Tibial nerve (tissue), 4 donors: Measurements from ENCODE around the gene CRYBB1.

Source experiments
- CTCF ChIP-seq, 5 experiments: fragments of 200-600 bp in 3 of 5; fragments of 450-650 bp in 2 of 5; sonication (generic) in 3 of 5; IDR thresholded peaks; one replicate each; pipeline ENCODE4 v1.5.1; 2016 to 2019; ENCODE audit warnings: antibody characterized with exemption in 5 of 5, mild to moderate bottlenecking in 3 of 5, moderate library complexity in 2 of 5
- EP300 ChIP-seq, 2 donors: sonication (generic); formaldehyde crosslinking; IDR thresholded peaks; one replicate each; pipeline ENCODE4 v1.6.1; 2017; ENCODE audit warnings: antibody characterized with exemption in 2 of 2, mild to moderate bottlenecking in 1 of 2
- POLR2A ChIP-seq, 2 donors: fragments of 450-650 bp; IDR thresholded peaks; one replicate each; pipeline ENCODE4 v1.6.1; 2017; ENCODE audit warnings: antibody characterized with exemption in 2 of 2, mild to moderate bottlenecking in 2 of 2, moderate library complexity in 2 of 2

- no peak for TF ChIP-seq CTCF (IDR thresholded peaks at IDR 0.05)
- TF ChIP-seq POLR2A (IDR thresholded peaks at IDR 0.05), result no peak
- TF ChIP-seq EP300 (IDR thresholded peaks at IDR 0.05), result no peak
These were observed 12.3 kb upstream of the CRYBB1 start for GRCh38 chr22:26629988-26630761.
